H1 (cell line): ENCODE data around the gene DBP. TPM values are rescaled to one million over a fixed set of nuclear protein-coding genes. Genes with fewer than 3 reads are reported as not detected.

Experiments
- CTCF ChIA-PET: fragments of 300-600 bp; sonication (Branson Sonifier 250); formaldehyde crosslinking; loops from one replicate; lab custom pipeline; 2021; ENCODE audit not compliant: partially characterized antibody; lab: Charles Lee
- POLR2A ChIA-PET: fragments of 300-600 bp; sonication (Branson Sonifier 250); formaldehyde crosslinking; loops from one replicate; lab custom pipeline; 2021; ENCODE audit warnings: inconsistent platforms; ENCODE audit not compliant: partially characterized antibody; lab: Charles Lee
- DNase-seq, 2 experiments: peaks; one replicate each; pipeline versions ENCODE4 v3.0.0 to v3.0.0-alpha.2; 2010 to 2022; ENCODE audit warnings: low spot score in 2 of 2, low read depth in 1 of 2, mixed read lengths in 1 of 2
- FAIRE-seq: peaks from 2 replicates; lab custom pipeline; 2011; peaks lifted over from hg19 to GRCh38; lab: Jason Lieb, UNC
- H2AFZ ChIP-seq: 2 replicates; pipeline ENCODE4 v1.8.1; 2012; ENCODE audit warnings: low read length, inconsistent platforms
- H2AK5ac ChIP-seq: 2 replicates; pipeline ENCODE4 v1.6.1; 2013; ENCODE audit warnings: low read depth, low read length
- H2BK120ac ChIP-seq: replicated peaks from 2 replicates; pipeline ENCODE3; 2013; ENCODE audit warnings: low read depth, low read length, inconsistent platforms
- H2BK12ac ChIP-seq: 2 replicates; pipeline ENCODE4 v1.6.1; 2013; ENCODE audit warnings: low read depth, low read length
- H2BK15ac ChIP-seq: 2 replicates; pipeline ENCODE4 v1.6.1; 2013; ENCODE audit warnings: low read length
- H2BK20ac ChIP-seq: 2 replicates; pipeline ENCODE4 v1.6.1; 2013; ENCODE audit warnings: low read length
- H2BK5ac ChIP-seq: 2 replicates; pipeline ENCODE4 v1.6.1; 2013; ENCODE audit warnings: low read depth, low read length
- H3K14ac ChIP-seq: 2 replicates; pipeline ENCODE4 v1.6.1; 2013; ENCODE audit warnings: inconsistent platforms; ENCODE audit not compliant: insufficient read length
- H3K18ac ChIP-seq: 2 replicates; pipeline ENCODE4 v1.6.1; 2013; ENCODE audit warnings: low read length; ENCODE audit errors: extremely low read depth
- H3K23ac ChIP-seq: 2 replicates; pipeline ENCODE4 v1.6.1; 2013; ENCODE audit warnings: inconsistent platforms; ENCODE audit not compliant: insufficient read length
- H3K23me2 ChIP-seq: 2 replicates; pipeline ENCODE4 v1.6.1; 2013; ENCODE audit warnings: low read depth, low read length
- H3K27ac ChIP-seq: 2 replicates; pipeline ENCODE4 v1.6.1; 2011; ENCODE audit warnings: low read depth, low read length, inconsistent platforms
- H3K27me3 ChIP-seq, 4 experiments: replicated peaks in 1 of 4; 1 replicate in 1 of 4; 2 replicates in 3 of 4; pipeline versions ENCODE4 v1.6.1 to v1.8.1; 2011 to 2013; ENCODE audit warnings: low read length in 3 of 4, mild to moderate bottlenecking in 3 of 4, inconsistent platforms in 2 of 4, mixed read lengths in 2 of 4, moderate library complexity in 1 of 4; ENCODE audit not compliant: control insufficient read depth in 3 of 4, insufficient read depth in 3 of 4; ENCODE audit errors: extremely low read depth in 1 of 4
- H3K36me3 ChIP-seq, 4 experiments: 2 replicates each; pipeline versions ENCODE4 v1.6.1 to v1.8.1; 2011 to 2013; ENCODE audit warnings: mild to moderate bottlenecking in 4 of 4, low read length in 3 of 4, moderate library complexity in 2 of 4, control low read depth in 1 of 4, inconsistent platforms in 1 of 4; ENCODE audit not compliant: insufficient read depth in 4 of 4, control insufficient read depth in 2 of 4
- H3K4ac ChIP-seq: replicated peaks from 2 replicates; pipeline ENCODE3; 2013; ENCODE audit warnings: low read length, low read depth, mixed read lengths, inconsistent platforms; ENCODE audit not compliant: insufficient read length
- H3K4me1 ChIP-seq, 4 experiments: replicated peaks in 1 of 4; 1 replicate in 1 of 4; 2 replicates in 3 of 4; pipeline versions ENCODE4 v1.6.1 to v1.8.1; 2011 to 2013; ENCODE audit warnings: low read length in 3 of 4, inconsistent platforms in 2 of 4, mixed read lengths in 1 of 4; ENCODE audit not compliant: insufficient read depth in 4 of 4, control insufficient read depth in 3 of 4
- H3K4me2 ChIP-seq, 2 experiments: 2 replicates each; pipeline versions ENCODE4 v1.6.1 to v1.8.1; 2011 to 2013; ENCODE audit warnings: low read depth in 2 of 2, low read length in 2 of 2, control low read depth in 1 of 2, inconsistent platforms in 1 of 2, mild to moderate bottlenecking in 1 of 2; ENCODE audit not compliant: insufficient read depth in 1 of 2
- H3K4me3 ChIP-seq, 4 experiments: fragments of 200-600, 300-600 bp in 1 of 4; sonication (generic), shearing (Covaris generic), sonication (Bioruptor Twin) in 1 of 4; 2 replicates each; pipeline versions ENCODE4 v1.5.1 to v1.8.1; 2011 to 2016; ENCODE audit warnings: low read length in 4 of 4, low read depth in 3 of 4, control low read depth in 2 of 4, inconsistent platforms in 2 of 4, mild to moderate bottlenecking in 2 of 4, mixed read lengths in 1 of 4, moderate library complexity in 1 of 4; ENCODE audit not compliant: insufficient read depth in 2 of 4; ENCODE audit errors: extremely low read depth in 1 of 4
- H3K56ac ChIP-seq: replicated peaks from 2 replicates; pipeline ENCODE3; 2013; ENCODE audit warnings: low read depth, mild to moderate bottlenecking, mixed read lengths, low read length, inconsistent platforms; ENCODE audit not compliant: insufficient read length
- H3K79me1 ChIP-seq: 2 replicates; pipeline ENCODE4 v1.6.1; 2013; ENCODE audit warnings: low read depth, low read length, control low read depth
- H3K79me2 ChIP-seq, 2 experiments: 2 replicates each; pipeline versions ENCODE4 v1.6.1 to v1.8.1; 2012 to 2013; ENCODE audit warnings: low read length in 2 of 2, mild to moderate bottlenecking in 2 of 2, inconsistent platforms in 1 of 2; ENCODE audit not compliant: insufficient read depth in 2 of 2, control insufficient read depth in 1 of 2
- H3K9ac ChIP-seq, 4 experiments: replicated peaks in 1 of 4; 1 replicate in 1 of 4; 2 replicates in 3 of 4; pipeline versions ENCODE4 v1.6.1 to v1.8.1; 2011 to 2013; ENCODE audit warnings: low read depth in 3 of 4, low read length in 3 of 4, control low read depth in 2 of 4, mild to moderate bottlenecking in 2 of 4, moderate library complexity in 2 of 4, inconsistent platforms in 1 of 4; ENCODE audit errors: extremely low read depth in 1 of 4
- H3K9me3 ChIP-seq, 2 experiments: 2 replicates each; pipeline versions ENCODE4 v1.6.1 to v1.8.1; 2012 to 2013; ENCODE audit warnings: mild to moderate bottlenecking in 2 of 2, moderate library complexity in 2 of 2, control low read depth in 1 of 2, inconsistent platforms in 1 of 2, low read depth in 1 of 2, low read length in 1 of 2, mixed read lengths in 1 of 2; ENCODE audit not compliant: insufficient read depth in 2 of 2
- H4K20me1 ChIP-seq, 2 experiments: replicated peaks in 1 of 2; 2 replicates each; pipeline versions ENCODE3 to v1.8.1; 2011 to 2013; ENCODE audit warnings: inconsistent platforms in 2 of 2, low read length in 2 of 2, mild to moderate bottlenecking in 1 of 2; ENCODE audit not compliant: insufficient read depth in 2 of 2, control insufficient read depth in 1 of 2
- H4K5ac ChIP-seq: 2 replicates; pipeline ENCODE4 v1.6.1; 2013; ENCODE audit warnings: low read length, low read depth, mixed read lengths, inconsistent platforms; ENCODE audit not compliant: insufficient read length
- H4K8ac ChIP-seq: 2 replicates; pipeline ENCODE4 v1.8.0; 2013; ENCODE audit warnings: mild to moderate bottlenecking, moderate library complexity, low read length, inconsistent platforms; ENCODE audit not compliant: insufficient read depth; ENCODE audit errors: extremely low read depth
- H4K91ac ChIP-seq: replicated peaks from 2 replicates; pipeline ENCODE3; 2013; ENCODE audit warnings: low read length, mixed read lengths, inconsistent platforms; ENCODE audit not compliant: insufficient read length
- KDM1A ChIP-seq: fragments of 200-600, 300-600 bp; sonication (generic); IDR thresholded peaks from 2 replicates; pipeline ENCODE4 v1.7.1; 2016; ENCODE audit warnings: mild to moderate bottlenecking, low read length, borderline replicate concordance
- SAP30 ChIP-seq: fragments of 300-600 bp; sonication (generic); IDR thresholded peaks from 2 replicates; pipeline ENCODE4 v1.7.1; 2012; ENCODE audit warnings: low read length, moderate library complexity, mild to moderate bottlenecking, inconsistent platforms; ENCODE audit not compliant: insufficient read depth, insufficient replicate concordance
- WGBS, 2 experiments: shearing (Covaris generic) in 1 of 2; methylation state at CpG; one replicate each; pipeline versions ENCODE4 v1.1.6 to v1.1.7; 2013 to 2015; ENCODE audit warnings: low lambda C conversion rate in 2 of 2, mixed read lengths in 2 of 2, inconsistent platforms in 1 of 2, low coverage in 1 of 2, missing lambda C conversion rate in 1 of 2; ENCODE audit not compliant: insufficient replicate concordance in 2 of 2, insufficient coverage in 1 of 2, insufficient read length in 1 of 2; ENCODE audit errors: extremely low coverage in 1 of 2, missing lambda C conversion rate in 1 of 2; 5-methylcytosine and 5-hydroxymethylcytosine counted together
- polyA plus RNA-seq, 7 experiments: library from polyadenylated mRNA; depleted of rRNA in 3 of 7; stranded (reverse) in 5 of 7; unstranded in 2 of 7; fragments of >200 nt in 5 of 7; fragments of 200-250 nt in 2 of 7; gene quantifications; 1 replicate in 5 of 7; 2 replicates in 1 of 7; 4 replicates in 1 of 7; pipeline versions ENCODE4 v1.2.1 to v1.2.3, GENCODE V29; 2011 to 2013; ENCODE audit warnings: missing spikeins in 2 of 7, mixed read lengths in 2 of 7
- total RNA-seq: library from RNA; stranded (reverse); fragmentation: NEBNext Ultra II Directional; extraction: Animal tissue kit (Norgen Biotek cat#: 25700); gene quantifications from 2 replicates; pipeline ENCODE4 v1.2.1, GENCODE V29; 2021

Gene DBP
- total and polyA plus RNA-seq, 2 of the 8 experiments (the other 6 are each of a cell fraction or from before 2014, with no cell fraction given), result 7.5 to 8.3 TPM

GRCh38 chr19:48595833-48596232, 41.3 kb downstream of the DBP start:
- no peaks in the 10 kb centered on the region for H3K79me2 ChIP-seq
- H3K4me1 ChIP-seq, result no peaks in the 10 kb centered on the region
- H4K8ac ChIP-seq, result no peak overlapping the region
- no peak overlapping the region for H4K91ac ChIP-seq
- H4K5ac ChIP-seq, result no peak overlapping the region
- H2BK20ac ChIP-seq, result no peak overlapping the region
- no peak overlapping the region for H3K9ac ChIP-seq
- POLR2A ChIA-PET, result interaction anchor here (1.5 to 16.9 kb wide), 4 partner anchors 10 to 114 kb away, joined by 4 to 175 read pairs (median 11); partner anchors contain the start of genes FAM83E, RPL18, SPACA4 and SPHK2
- no peaks in the 10 kb centered on the region for H3K79me1 ChIP-seq
- H3K27me3 ChIP-seq, result 0 out of 7 replicates have a peak, but pooled peaks cover 0 to 3% (median 0%) of the 10 kb centered on the region in 4 experiments
- H2BK12ac ChIP-seq, result no peak overlapping the region
- H2BK5ac ChIP-seq, result no peak overlapping the region
- no peak overlapping the region for H3K56ac ChIP-seq
- no peak overlapping the region for H2BK15ac ChIP-seq
- no peak overlapping the region for H3K23ac ChIP-seq
- H3K18ac ChIP-seq, result no peak overlapping the region
- 91% methylated on average over 6 of the region's 6 CpGs; no CpG with 5 or more reads in 1 of the 2 experiments for WGBS, 2 experiments
- H2AFZ ChIP-seq, result no peak overlapping the region
- H3K4ac ChIP-seq, result no peak overlapping the region
- no peak overlapping the region for H2AK5ac ChIP-seq
- H3K23me2 ChIP-seq, result no peaks in the 10 kb centered on the region; the same call in 1 of the 2 replicates
- no peak overlapping the region for H3K4me2 ChIP-seq
- peaks cover 0 to 2% of the 10 kb centered on the region in 2 experiments for H4K20me1 ChIP-seq
- H3K4me3 ChIP-seq, result no peak overlapping the region
- DNase-seq, result no peak
- no peak overlapping the region for H3K14ac ChIP-seq
- no peak overlapping the region for H3K27ac ChIP-seq
- FAIRE-seq, result no peak
- CTCF ChIA-PET, result interaction anchor here (0.6 to 16.8 kb wide), 6 partner anchors 9 to 89 kb away, joined by 3 to 353 read pairs (median 12); partner anchors contain the start of gene SPACA4
- H3K36me3 ChIP-seq, result no peaks in the 10 kb centered on the region
- TF ChIP-seq KDM1A (peak; percentile 54), SAP30 (no peak)
- H3K9me3 ChIP-seq, result no peaks in the 10 kb centered on the region
- H2BK120ac ChIP-seq, result no peak overlapping the region
